ENCODE results near the gene MRPS7. TPM values are rescaled to one million over a fixed set of nuclear protein-coding genes. Genes with fewer than 3 reads are reported as not detected.

MRPS7 gene
- 44.7 TPM for total RNA-seq

- DNase-seq, result peak; percentile 98
Measured at GRCh38 chr17:75261336-75262111, at the start of gene MRPS7, which contains the start of gene GGA3. MRPS7 (plus strand) TSS chr17:75261879; CDS start chr17:75261901, 22 bp downstream. GGA3 (minus strand) TSS chr17:75261606; CDS start chr17:75261587, 19 bp downstream.

- no peak for DNase-seq
Measured at GRCh38 chr17:75218131-75218530, 43.5 kb upstream of the MRPS7 start.

DNA sequence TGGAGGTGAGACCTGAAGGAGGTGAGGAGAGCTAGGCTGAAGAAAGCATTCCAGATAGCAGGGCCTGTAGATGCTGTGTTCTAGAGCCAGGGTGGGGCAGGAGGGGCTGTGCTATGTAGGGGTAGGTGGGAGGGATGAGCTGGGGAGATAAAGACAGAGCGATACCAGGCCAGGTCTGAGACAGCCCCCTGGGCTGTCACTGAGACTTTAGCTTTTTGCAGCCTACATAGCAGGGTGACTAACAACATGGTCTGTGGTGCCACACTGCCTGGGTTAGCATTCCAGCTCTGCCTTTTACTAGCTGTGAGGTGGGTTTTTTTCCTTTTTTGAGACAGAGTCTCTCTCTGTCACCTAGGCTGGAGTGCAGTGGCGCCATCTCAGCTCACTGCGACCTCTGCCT is 41.9 kb upstream of the MRPS7 start:
- DNase-seq, result no peak

- no peak for DNase-seq
Measured at GRCh38 chr17:75225016-75225415, 36.7 kb upstream of the MRPS7 start.

DNA sequence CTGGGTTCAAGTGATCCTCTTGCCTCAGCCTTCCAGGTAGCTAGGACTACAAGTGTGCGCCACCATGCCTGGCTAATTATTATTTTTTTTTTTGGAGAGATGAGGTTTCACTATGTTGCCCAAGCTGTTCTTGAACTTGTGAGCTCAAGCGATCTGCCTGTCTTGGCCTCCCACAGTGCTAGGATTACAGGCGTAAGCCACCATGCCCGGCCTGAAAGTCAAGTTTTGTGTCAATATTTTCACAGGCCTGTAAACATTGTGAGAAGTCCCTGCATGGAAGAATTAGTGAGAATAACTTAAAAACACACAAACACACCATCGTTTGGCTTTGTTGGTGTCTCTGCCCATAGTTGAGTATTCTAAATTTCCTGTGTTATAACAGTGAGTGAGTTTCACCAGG is 34.0 kb upstream of the MRPS7 start:
- no peak for DNase-seq

GRCh38 chr17:75228305-75228704 is 33.4 kb upstream of the MRPS7 start:
- no peak for DNase-seq

DNA sequence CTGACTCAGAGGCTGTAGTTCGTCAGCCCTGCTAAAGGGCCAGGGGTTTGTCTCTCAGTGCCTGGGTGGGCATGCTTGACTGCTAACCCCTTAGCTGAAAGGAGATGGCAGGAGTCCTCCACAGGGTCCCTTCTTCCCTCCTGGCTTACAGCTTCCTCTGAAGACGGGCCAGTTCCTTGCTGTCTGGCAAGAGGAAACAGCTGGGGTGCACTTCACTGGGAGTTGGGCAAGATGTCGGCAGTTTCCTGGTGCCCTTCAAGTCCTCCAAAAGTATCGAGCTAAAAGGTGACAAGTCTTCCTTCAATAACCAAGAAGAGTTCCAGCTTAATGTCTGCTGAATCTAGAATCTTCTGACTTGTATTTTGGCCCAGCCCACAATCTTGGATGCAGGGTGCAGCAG is 32.8 kb upstream of the MRPS7 start:
- DNase-seq, result no peak

DNA sequence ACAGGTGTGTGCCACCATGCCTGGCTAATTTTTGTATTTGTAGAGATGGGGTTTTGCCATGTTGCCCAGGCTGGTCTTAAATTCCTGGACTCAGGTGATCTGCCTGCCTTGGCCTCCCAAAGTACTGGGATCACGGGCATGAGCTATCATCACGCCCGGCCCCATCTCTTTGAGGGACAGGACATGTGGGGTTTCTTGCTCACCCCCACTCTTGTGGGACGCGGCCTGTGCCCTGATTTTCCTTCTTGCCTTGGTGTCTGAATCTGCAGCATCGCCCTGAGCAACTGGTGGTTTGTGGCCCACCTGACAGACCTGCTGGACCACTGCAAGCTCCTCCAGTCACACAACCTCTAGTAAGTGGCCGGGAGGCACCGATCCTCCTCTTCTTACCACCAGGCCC is 30.6 kb upstream of the MRPS7 start:
- DNase-seq, result no peak

GRCh38 chr17:75231741-75232464 is 29.8 kb upstream of the MRPS7 start:
- no peak for DNase-seq

DNA sequence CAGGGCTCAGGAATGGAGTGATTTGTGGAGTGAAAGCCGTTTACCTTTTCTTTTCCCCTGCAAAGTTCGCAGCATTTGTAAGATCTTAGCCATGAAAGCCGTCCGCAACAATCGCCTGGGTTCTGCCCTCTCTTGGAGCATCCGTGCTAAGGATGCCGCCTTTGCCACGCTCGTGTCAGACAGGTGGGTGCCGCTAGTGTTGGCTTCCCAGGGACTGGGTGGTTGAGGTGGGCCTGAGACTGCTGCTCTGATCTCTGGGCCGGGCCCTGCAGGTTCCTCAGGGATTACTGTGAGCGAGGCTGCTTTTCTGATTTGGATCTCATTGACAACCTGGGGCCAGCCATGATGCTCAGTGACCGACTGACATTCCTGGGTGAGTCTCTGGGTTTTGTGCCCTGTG is 28.9 kb upstream of the MRPS7 start:
- DNase-seq, result no peak

GRCh38 chr17:75237100-75238014 is 24.3 kb upstream of the MRPS7 start:
- DNase-seq, result no peak

DNA sequence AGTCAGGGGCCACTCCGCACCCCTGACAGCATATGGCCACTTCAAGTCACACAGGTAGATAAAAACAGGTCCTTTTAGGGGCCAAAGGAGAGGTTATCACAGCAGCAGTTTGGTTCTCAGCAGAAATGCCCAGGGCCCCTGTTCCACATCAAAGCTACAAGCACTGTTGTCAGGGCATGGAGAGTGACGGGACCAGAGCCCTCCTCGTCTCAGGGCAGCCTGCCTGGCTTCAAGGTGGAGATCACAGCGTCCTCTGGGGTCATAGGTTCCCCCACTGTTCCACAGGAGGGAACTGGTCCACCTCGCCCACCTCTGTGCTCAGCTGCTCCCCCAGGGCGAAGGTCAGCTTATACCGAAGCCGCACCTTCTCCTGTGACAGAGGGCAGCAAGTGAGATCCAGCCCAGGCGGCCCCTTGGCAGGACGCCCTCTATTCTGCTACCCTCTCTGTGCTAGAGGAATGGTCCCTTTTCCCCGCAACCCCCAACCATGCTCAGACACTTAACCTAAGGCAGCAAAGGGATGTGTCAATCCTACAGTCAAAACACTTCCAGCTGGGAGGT is 23.6 kb upstream of the MRPS7 start:
- no peak for DNase-seq

DNA sequence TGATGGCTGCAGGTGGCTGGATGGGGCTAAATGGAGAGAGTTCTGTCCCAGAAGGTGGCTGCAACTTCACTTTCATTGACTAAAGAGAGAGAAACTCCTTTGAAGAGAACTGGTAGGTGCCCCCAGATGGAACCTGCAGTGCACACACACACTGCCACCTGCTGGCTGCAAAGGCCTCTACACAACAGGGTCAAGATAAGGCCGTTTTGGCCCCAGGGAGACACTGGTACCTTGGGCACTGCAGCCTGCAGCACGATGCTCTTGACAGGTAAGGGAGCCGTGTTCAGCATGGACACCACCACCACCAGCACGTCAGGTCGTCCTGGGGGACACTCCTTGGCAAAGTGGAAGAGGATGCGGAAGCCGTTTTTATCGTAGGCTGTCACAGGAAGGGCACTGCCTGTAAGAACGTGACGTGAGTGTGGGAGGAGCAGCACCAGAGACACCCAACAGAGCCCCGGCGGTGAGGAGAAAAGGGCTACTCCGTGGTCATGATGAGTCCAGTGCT is 22.9 kb upstream of the MRPS7 start:
- peak; percentile 69 for DNase-seq

DNA sequence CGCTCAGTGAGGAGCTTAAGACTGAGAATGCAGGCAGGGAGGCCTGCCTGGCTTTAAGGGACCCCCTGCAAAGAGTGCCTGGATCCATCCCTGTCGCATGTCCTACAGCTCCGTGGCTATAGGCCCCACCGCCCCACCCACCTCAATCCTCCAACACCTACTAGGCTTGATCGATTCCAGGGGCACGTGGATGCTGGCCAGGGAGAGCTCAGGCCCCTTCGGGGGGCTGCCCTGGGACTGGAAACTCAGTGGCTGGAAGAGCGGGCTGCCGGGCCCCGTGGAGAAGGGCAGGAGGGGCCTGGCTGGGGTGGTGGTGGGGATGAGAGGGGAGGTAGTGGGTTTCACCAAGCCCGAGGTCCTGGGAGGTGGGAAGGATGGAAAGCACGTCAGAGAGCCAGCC is 22.5 kb upstream of the MRPS7 start:
- DNase-seq, result no peak

DNA sequence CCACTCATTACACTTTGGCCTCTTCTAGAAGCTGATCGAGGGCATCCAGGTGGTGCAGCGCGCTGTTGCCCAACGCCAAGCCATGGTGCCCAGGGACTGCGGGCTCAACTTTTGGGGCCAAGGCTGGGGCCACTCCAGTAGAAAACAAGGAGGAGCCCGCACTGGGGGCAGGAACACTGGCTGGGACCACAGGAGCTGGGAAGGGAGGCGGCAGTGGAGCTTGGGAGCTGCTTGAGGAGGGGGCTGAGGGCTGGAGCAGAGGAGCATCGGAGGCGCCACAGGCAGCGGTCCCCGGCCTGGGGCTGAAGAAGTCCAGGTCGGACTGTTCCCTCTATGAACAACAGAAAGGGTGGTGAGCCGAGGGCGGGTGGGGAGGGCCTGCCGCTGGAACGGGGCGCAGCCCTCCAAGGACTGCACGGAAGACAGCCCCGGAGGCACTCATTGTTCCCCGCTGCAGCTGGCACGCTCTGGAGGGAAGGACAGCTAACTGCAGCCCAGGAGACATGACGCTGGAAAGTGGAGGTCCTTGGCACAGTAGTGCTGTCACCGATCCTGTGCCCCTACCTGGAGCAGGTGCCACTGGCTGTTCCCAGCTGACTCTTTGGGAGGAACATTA is 21.8 kb upstream of the MRPS7 start:
- DNase-seq, result no peak

DNA sequence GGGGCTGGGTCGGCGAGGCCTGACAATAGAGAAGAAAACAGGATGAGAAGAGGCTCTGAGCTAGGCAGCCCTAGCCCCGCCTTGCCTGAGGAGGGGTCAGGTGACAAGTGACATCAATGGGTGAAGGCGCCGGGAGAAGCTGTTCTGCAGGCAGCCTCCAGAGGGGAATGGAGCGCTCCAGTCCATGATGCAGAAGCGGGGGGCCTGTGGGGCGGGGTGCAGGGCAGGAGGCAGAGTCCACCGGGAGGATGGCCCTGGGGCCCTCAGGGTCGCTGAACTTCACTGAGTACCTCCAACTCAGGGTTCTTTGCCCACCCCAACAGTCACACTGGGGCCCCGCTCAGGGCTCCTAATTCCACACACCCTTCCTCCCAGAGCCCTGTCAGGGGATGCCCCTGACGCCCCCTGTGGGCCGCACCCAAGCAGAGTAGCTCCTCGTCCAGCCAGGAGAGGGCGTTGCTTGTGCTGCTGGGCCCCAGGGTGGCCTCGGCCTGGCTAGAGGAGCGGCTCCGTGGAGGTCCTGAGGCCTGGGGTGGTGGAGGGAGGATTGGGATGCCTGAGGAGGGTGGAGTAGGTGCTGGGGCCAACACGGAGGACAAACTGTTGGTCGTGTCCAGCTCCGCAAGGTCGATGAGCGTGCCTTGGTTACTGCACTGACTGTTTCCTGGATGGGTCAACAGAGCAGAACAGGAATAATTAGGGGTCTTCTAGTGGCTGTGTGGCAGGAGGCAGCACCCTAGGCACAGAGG is 21.1 kb upstream of the MRPS7 start:
- peak; percentile 26 for DNase-seq

- no peak for DNase-seq
Measured at GRCh38 chr17:75241143-75241430, 20.6 kb upstream of the MRPS7 start.

DNA sequence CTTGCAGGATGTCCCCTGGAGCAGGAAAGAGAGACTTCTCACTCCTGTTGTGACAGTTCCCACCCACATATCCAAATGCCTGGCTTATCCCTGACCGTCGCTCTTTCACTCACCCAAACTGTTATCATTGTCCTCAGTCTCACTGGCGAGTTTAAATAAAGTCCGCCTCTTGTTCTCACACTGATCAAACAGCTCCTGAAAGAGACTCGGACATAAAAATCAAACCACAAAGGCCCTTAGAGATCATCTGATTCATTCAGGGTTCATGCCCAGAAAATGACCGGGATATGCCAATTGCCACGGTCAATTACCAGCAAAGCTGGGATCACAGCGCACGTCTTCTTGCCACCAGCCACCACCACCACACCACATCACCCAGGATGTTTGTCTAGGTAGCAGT is 20.2 kb upstream of the MRPS7 start:
- DNase-seq, result no peak

GRCh38 chr17:75241996-75242460 is 19.7 kb upstream of the MRPS7 start:
- DNase-seq, result no peak

DNA sequence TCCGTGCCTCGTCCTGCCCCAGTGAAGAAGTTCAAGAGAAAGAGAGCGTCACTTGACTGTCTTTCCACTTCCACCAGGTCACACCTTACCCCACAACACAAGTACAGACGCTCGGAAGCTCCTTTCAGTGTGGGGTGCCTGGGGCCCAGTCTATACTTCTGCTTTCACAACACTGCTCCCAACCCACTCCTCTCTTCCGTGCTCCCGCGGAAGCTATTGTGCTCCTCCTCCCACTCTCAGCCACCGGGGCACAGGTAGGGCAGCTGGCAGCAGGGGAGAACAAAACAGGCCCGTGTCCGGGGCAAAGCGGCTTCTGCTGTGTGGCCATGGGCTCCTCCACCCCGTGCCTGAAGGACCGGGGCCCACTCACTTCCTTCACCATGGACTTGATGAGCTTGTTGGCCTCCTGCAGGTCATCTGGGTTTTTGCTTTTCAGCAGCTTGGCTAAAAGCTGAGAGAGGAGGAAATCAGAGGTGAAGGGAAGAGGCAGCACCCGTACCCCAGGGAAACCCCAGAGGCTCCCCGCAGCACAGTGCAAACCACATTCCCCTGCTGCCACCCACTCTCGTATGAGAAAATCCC is 19.1 kb upstream of the MRPS7 start:
- DNase-seq, result no peak
